AG20443 (cell line): ENCODE results near the gene PIGH.

Experiments
- DNase-seq: peaks from one replicate; pipeline ENCODE4 v3.0.0; 2012; ENCODE audit warnings: low spot score, mixed read lengths

The PIGH gene

DNA sequence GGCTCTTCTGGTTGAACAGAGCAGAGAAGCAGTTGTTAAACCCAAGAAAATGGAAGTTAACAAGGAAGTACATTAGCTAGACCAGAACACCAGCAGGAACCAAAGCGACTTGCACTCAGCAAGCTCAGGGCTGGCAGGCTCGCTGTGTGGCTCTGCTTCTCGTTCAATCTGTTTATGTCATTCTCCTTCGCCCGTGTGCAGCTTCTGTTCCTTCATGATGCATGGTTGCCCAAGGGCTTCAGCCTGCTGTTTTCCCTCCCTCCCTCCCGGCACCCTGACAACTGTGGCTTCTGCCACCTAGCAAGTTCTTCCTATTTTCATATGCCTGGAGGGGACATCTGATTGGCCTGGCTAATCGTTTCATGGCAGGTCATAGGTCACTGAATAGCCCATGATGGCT is 25.3 kb downstream of the PIGH start:
- no peak for DNase-seq

DNA sequence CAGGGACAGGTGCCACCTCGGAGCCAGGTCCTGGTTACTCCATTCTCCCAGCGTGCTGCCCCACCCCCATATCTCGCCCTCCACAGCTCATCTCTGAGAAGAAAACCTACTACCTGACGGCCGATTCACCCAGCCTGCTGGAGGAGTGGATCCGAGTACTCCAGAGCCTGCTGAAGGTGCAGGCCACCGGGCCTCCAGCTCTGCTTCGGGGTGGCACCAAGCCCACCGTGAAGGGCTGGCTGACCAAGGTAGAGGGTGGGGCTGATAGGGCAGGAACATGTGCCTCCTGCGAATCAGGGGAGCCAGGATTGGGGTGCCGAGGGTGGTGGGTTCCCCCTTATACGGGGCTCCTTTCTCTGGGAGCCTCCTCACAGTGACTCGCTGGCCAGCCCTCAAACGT is 25.9 kb downstream of the PIGH start:
- DNase-seq: no peak

DNA sequence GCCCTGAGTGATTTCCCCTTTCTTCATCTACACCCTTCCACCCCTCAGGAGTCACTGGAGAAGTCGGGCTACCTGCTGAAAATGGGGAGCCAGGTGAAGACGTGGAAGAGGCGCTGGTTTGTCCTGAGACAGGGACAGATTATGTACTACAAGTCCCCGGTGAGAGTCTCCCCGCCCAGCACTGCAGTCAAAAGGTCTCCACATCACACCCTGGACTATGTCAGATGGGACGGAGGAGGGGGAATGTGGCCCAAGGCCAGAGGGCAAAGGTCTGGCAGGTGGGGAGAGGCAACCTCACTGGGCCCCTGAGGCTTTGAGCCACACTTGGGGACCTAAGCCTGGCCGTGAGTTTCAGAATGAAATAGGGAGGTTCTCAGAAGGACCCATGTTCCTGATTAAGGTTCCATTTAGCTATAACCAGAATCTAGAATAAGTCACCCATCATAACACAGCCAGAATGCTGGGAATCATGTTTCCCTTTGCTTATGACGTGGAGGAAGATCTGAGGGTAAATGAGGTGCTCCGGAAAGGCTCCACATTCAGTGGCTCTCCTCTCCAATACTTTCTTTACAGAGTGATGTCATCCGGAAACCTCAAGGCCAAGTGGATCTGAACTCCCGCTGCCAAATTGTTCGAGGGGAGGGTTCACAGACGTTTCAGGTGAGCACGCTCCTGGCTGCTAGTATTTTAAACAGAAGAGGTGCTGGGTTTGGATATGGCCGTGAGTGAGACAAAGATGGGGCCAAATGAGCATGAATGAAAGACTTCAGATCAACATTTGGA is 26.6 kb downstream of the PIGH start:
- DNase-seq: no peak

DNA sequence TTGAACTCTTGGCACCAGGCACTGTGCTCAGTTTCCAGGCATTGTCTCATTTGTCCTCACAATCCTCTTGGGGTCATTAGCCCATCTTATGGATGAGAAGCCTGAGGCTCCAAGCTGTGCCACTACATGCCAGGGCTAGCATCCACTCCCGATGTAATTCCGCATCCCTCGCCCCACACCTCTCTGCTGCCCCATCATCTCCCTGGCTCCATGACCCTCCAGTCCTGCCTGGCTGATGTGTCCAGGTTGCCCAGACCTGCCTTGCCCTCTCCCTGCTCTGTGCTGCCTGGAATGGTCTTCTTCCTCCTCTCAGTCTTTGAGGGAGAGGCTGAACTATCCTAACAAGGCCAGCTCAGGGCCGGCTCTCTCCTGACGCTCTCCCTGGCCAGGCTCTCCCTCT is 27.5 kb downstream of the PIGH start:
- DNase-seq: no peak

DNA sequence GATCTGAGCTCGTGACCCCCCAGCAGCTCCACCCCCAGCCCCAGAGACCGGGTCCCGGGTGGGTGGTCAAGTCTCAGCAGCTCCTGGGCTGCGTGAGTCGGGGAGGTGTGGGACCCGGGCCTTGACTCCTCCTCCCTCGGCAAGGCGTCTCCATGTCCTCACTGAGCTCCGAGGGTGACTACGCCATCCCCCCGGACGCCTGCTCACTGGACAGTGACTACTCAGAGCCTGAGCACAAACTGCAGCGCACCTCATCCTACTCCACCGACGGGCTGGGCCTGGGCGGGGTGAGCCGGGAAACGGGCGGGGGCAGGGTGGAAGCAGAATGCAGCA is 28.1 kb downstream of the PIGH start:
- DNase-seq: no peak

DNA sequence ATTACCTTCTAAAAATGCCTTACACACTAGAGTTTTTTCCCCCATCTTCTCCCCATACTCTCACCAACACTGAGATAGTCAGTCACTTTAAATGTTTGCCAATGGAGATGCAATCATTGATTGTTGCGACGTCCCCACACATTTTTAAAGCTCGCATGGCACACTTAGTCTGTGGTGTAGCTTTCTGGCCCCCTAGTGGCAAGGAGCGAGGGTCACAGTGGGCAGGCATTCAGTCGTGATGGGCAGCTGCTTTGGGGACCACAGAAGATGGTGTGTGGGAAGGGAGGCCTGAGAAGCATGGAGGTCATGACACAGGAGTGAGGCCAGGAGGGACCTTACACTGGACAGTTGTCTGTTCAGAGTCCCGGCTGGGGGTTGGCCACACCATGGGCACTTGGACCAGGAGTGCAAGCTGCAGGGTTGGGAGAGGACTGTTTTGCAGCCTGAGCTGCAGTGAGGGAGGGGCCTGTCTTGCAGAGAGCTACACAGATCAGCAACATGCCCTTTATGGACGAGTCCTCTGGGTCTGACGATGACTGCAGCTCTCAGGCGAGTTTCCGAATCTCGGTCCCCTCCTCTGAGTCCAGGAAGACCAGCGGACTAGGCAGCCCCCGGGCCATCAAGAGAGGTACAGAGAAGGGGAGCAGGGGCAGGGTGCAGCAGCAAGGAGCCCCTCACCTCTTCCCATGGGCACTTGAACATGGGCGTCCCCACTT is 28.6 kb downstream of the PIGH start:
- peak; percentile 85 for DNase-seq

DNA sequence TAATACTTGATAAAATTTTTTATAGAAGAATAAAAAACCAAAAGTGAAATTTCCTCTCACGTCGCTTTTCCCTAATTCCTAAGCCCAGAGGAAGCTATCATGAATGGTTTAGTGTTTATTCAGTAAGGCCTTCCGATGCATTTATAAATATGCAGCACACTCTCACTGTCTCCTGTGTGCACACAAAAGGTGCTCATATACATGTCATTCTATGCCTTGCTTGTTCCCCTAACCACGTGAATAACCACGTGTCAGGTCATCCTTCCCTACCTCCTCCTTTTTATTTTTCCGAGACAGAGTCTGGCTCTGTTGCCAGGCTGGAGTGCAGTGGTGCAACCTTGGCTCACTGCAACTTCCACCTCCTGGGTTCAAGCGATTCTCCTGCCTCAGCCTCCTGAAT is 29.6 kb downstream of the PIGH start:
- DNase-seq: no peak

DNA sequence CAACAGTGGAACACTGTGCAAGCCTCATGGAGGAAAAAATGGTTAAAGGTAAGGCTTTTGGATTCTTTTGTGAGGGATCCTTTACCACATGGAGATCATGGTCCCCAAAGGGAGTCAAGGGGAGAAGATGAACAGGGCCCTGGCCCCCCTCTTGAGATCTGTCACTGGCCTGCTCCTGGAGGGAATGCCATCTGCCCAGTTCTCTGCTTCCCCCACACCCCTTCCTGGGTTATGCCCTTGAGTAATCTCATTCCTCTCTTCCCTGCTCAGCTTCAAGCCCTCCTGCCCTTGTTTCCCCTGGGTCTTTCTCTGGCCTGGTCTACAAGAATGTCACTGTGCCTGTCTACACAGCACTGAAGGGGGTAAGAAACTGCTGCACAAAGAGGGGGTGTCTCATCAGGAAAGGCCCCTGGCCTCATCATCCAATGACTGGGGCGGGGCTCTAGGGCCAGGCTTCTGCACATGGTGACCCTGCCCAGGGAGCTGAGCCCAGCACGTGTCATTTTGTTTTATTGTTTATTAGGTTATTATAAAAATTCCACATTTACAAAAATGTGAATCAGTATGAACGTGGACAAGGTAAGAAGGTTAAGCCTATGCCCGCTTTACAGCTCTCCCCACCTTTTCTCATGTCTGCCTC is 30.3 kb downstream of the PIGH start:
- no peak for DNase-seq

DNA sequence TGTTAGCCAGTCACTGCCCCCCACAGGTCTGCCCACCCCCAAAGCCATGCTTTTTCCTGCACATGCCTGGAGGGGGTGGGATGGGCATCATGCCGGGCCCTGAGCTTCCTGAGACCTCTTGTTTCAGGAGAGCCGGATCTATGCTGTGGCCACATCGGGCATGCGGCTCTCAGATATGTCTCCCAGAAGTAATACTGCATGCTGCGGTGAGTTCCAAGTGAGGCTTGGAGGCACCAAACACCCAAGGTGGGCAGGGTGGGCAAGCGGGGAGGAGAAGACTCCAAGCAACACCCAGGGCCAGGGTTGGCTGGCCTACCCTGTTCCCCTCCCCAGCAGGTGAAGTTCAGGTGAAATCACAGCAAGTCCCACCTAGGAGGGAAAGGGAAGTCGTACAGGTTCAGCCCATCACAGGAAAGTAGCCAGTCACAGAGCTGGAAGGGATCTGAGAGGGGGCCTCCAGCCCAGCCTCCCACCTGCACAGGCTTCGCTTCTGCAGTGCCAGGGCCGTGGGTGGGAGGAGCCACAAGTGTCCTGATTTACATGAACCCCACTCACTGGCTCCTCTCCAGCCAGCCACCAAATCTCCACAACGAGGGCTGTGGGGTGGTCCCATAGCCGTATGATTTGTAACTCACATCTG is 30.9 kb downstream of the PIGH start:
- DNase-seq: no peak

DNA sequence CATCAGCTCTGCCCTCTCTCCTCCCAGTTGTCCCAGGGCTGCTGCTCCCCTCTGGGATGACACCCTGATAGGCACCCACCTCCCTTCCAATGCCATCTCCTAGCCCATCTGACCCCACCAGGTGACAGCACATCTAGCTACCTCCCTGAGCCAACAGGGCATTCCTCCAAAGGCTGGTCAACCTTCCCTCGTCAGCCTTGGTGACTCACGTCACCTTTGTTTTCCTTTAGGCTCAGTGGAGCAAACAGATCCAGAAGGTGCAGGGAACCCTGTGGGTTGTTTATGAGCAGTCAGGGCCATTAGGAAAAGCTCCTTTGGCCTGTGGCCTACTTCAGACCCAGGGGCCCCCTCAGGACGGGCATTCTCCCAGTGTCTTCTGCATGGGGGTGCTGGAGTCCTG is 32.4 kb downstream of the PIGH start:
- DNase-seq: no peak

DNA sequence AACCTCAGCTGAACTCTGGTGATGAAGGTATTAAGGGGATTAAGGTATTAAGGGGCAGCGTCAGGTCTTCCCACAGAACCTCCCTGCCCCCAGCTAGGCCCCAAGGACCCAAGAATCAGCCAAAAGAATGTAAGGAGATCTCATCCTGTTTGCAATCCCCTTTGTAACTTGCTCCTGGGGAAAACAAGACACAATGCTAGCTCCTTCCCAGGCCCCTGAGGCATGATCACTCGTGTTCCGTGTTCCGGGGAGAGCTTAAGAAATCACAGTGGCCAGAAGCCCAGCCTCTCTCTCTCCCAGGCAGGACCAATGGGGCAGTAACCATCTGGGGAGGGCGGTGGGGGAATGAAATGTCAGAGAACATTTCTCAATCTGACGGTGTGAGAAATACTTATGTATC is 33.2 kb downstream of the PIGH start:
- no peak for DNase-seq

DNA sequence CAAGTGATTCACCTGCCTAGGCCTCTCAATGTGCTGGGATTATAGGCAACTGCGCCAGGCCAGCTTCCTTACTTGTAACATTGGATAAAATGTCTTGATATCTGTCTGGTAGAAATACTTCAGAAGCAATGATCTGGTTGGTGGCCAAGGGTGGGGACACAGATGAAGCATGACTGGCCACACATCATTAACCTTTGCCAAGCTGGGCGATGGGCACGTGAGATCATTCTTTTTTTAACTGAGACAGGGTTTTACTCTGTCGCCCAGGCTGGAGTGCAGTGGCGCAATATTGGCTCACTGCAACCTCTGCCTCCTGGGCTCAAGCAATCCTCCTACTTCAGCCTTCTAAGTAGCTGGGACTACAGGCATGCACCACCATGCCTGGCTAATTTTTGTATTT is 35.8 kb downstream of the PIGH start:
- DNase-seq: no peak

DNA sequence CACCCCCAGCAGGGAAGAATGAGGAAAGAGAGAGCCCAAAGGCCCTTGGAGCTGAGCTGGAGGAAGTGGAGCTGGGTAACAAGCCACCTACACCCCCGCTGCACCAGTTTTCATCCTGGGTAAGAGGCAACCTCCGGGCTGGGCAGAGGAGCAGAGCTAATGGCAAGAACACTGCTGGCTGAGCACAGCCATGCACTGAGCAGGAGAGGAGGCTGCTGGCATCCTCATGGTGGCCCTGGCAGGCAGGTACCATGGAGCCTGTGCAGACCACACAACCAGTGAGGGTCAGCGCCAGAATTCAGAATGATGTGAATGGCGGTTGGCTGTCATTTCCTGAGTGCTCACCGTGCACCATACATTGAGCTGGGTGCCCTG is 37.3 kb downstream of the PIGH start:
- no peak for DNase-seq

DNA sequence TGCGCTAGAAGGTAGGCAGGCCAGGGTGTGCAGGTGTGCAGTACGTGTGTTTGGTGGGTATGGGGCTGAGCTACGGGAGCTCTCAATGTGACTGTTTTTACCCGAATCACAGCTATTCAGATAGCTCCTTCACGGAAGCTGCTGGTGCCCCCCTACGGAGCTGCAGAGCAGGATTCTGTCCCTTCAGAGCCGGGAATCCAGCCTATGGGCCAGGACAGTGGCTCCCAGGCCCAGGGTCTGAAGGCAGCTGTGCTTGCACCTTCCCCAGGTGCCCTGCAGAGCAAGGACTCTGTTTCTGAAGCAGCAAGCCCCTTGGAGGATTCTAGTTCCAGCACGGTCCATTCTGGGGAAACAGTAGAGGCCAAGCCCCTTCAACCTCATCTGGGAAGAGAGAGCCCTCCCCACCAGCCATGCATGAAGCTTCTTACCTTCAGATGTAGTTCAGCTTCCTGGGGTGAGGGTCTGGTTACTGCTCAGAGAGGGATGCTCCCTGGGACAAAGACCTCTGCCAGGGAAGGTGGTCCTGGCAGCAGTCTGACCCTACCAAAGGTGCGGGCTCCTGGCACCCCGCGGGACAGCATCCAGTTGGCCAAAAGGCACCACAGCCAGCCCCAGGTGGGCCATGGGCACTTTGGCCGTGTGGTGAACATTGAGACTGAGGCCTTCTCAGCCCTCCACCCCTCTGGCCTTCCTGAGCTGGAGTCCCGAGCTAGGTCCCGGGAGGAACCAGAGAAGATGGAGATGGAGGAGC is 37.9 kb downstream of the PIGH start:
- DNase-seq: no peak

DNA sequence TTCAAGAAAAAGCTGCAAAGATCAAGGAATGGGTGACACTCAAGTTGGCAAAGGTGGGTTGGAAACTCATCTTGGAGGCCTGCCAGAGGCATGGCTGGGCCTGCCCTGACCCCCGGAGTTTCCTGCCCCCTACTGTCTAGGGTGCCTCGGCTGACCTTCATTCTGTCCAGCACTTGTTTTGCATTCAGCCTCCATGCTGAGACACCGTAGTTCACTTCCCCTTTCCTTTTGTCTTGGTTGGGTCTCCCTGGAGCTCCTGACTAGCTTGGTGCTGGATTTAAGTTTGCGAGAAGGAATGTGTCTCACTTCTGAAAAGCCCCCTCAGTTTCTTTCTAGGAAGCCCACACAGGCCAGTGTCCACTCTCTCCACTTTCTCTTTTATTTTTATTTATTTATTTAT is 40.4 kb downstream of the PIGH start:
- no peak for DNase-seq

DNA sequence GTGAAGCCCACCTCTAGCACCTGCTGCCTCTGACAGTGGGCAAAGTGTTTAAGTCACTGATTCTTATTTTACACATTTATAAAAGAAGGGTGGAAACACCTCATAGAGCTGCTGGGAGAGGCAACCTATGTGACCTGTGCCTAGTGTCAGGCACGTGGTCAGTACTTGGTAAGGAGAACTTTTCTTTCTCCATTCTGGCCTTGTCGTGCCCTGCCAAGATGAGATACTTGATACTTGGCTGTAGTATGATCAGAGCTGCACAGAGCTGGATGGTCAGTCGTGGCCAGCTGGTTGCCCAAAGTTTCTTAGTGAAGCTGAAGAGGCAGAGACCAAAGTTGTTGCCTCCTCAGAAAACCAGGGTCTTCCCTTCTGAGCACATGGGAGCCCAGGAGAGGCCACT is 42.4 kb downstream of the PIGH start:
- DNase-seq: no peak

DNA sequence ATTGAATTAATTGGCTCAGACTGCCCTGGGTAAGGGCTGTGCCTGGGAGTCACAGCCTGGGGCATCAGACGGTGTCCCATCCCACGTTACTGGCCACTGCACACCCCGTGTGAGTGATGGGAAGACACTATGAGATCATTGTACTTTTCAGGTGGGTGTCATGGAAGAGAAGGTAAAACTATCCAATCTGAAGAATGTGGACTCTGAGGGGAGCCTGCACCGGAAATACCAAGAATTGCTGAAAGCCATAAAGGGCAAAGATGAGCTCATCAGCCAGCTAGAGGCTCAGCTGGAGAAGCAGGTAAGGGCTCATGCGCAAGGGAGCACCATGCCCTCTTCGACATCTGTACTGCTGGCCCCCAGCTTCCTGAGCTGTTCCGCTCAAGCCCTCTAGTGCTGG is 43.0 kb downstream of the PIGH start:
- peak; percentile 73 for DNase-seq

DNA sequence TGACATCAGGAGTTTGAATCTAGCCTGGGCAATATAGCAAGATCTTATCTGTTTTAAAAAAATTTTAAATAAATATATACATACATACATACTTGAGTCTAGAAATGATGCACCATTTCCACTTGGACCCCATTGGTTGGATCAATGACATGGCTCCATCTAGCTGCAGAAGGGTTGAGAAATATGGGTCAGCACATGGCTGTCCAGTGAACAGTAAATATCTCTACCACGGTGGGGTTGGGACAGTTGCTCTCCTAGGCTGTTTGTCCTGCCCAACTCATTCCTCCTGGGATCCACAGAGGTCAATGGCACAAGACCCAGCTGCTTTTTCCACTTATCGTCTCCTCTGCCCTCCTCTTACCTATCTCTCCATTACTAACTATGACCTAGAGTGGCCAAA is 43.4 kb downstream of the PIGH start:
- no peak for DNase-seq

DNA sequence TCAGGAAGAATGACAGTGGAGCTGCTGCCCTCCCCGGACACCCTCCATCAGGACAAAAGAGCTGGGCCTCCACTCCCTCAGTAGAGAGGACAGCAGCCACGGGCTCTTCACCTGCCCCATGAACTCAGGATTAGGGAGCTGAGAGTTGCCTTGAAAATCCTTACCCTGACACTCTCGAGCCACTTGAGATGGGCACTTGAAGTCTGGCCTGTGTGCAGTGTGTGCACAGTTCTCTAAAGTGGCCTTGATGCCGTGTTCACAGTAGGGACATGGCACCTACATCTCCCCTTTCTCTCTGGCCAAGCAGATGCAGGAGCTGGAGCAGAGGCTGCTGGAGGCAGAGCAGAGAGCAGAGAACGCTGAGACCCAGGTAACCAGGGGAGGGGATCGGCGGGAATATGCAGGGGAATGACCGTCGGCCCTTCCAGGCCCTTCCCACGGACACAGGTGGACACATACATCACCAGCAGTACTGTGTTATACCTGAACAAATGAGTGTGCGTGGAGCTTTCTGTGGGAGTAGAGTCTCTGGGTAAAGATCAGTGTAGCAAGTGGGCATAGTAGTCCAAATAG is 44.5 kb downstream of the PIGH start:
- DNase-seq: no peak

DNA sequence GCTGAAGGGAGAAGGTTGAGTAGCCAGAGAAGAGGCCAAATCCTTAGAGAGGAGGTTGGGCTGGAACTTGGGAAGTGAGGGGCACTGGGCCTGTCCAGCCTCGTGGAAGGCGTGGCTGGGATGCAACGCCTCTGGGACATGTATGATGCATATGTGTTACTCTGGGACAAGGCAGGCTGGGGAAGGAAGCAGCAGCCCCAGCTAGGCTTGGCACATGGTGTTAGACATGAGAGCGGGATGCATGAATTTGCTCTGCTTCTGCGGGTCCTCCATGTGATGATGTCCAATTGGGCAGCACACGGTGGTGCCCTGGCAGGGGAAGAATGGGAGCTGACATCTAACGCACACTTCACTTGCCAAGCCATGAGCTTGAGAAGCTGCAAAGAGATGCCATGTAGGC is 45.7 kb downstream of the PIGH start:
- DNase-seq: no peak

DNA sequence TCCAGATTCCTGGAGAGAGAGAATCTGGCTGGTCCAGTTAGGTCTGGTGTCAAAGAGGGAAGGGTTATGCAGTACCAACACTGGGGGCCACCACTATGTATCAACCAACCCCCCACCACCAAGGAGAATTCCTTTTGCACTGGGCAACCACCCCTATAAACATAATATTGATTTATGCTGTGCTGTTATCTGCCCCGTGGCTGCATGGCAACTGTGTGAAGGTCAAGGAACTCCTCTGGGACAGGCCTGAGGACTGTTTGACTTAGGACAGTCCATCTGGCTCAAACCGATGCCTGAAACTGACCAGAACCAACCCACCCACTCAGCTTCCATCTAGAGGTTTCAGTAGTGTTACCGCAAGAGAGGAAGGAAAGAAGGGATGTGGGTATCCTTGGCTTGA is 46.5 kb downstream of the PIGH start:
- DNase-seq: no peak

DNA sequence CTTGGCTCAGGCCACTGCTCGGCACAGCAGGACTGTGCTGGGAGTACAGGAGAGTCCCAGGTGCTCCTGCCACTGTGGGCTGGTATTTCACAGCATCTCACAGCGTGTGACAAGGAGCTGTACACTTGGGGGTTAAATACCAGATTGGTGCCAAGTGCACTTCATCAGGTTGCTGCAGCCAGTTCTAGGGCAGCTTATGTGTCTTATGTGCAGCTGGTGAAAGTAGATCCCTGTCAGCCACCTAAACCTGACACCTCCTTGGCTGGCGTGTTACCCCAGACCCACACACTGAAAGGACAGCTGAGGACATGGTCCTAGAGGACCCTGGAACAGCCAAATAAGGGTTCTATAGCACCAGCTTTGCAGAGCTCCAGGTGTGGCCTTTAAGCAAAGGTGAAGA is 48.1 kb downstream of the PIGH start:
- no peak for DNase-seq
